ENCODE data around the gene HMOX2.

GRCh38 chr16:4450931-4451519 lies 25.2 kb upstream of the HMOX2 start:
- TF ChIP-seq, protein P1, sequence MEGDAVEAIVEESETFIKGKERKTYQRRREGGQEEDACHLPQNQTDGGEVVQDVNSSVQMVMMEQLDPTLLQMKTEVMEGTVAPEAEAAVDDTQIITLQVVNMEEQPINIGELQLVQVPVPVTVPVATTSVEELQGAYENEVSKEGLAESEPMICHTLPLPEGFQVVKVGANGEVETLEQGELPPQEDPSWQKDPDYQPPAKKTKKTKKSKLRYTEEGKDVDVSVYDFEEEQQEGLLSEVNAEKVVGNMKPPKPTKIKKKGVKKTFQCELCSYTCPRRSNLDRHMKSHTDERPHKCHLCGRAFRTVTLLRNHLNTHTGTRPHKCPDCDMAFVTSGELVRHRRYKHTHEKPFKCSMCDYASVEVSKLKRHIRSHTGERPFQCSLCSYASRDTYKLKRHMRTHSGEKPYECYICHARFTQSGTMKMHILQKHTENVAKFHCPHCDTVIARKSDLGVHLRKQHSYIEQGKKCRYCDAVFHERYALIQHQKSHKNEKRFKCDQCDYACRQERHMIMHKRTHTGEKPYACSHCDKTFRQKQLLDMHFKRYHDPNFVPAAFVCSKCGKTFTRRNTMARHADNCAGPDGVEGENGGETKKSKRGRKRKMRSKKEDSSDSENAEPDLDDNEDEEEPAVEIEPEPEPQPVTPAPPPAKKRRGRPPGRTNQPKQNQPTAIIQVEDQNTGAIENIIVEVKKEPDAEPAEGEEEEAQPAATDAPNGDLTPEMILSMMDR (IDR thresholded peaks at IDR 0.05): no peak
- TF ChIP-seq POLR2A (IDR thresholded peaks at IDR 0.05): no peak

All from heart left ventricle (tissue), 13 donors.